Mesenchymal stem cell (in vitro differentiated cells and primary cell): ENCODE results near the gene MAB21L2.

ENCODE experiments used
- DNase-seq: peaks from one replicate; pipeline ENCODE4 v3.0.0-alpha.2; 2013
- H2AFZ ChIP-seq: one replicate; pipeline ENCODE4 v1.6.1; 2013; ENCODE audit warnings: low read depth, mild to moderate bottlenecking, control low read depth, inconsistent platforms, low read length, moderate library complexity
- H2AK5ac ChIP-seq: 2 replicates; pipeline ENCODE4 v1.6.1; 2013; ENCODE audit warnings: low read length, moderate library complexity, mild to moderate bottlenecking, inconsistent platforms; ENCODE audit not compliant: severe bottlenecking
- H2BK120ac ChIP-seq: one replicate; pipeline ENCODE4 v1.6.1; 2013; ENCODE audit warnings: low read depth, mild to moderate bottlenecking, inconsistent platforms, low read length, moderate library complexity
- H2BK12ac ChIP-seq, 2 experiments: one replicate each; pipeline ENCODE4 v1.6.1; 2013; ENCODE audit warnings: inconsistent platforms in 2 of 2, low read length in 2 of 2, mild to moderate bottlenecking in 2 of 2, moderate library complexity in 2 of 2, control low read depth in 1 of 2
- H2BK15ac ChIP-seq: one replicate; pipeline ENCODE4 v1.6.1; 2013; ENCODE audit warnings: mild to moderate bottlenecking, low read depth, inconsistent platforms; ENCODE audit not compliant: poor library complexity, severe bottlenecking
- H2BK5ac ChIP-seq: 2 replicates; pipeline ENCODE4 v1.6.1; 2013; ENCODE audit warnings: low read depth, mild to moderate bottlenecking, low read length, control low read depth, inconsistent platforms; ENCODE audit not compliant: poor library complexity, severe bottlenecking
- H3K14ac ChIP-seq, 2 experiments: one replicate each; pipeline ENCODE4 v1.6.1; 2013; ENCODE audit warnings: inconsistent platforms in 2 of 2, low read length in 2 of 2, control low read depth in 1 of 2, mild to moderate bottlenecking in 1 of 2, moderate library complexity in 1 of 2
- H3K18ac ChIP-seq, 2 experiments: one replicate each; pipeline ENCODE4 v1.6.1; 2013; ENCODE audit warnings: inconsistent platforms in 2 of 2, low read length in 2 of 2, control low read depth in 1 of 2, low read depth in 1 of 2, mild to moderate bottlenecking in 1 of 2
- H3K23ac ChIP-seq, 2 experiments: one replicate each; pipeline ENCODE4 v1.6.1; 2013; ENCODE audit warnings: inconsistent platforms in 2 of 2, low read length in 2 of 2, mild to moderate bottlenecking in 2 of 2, moderate library complexity in 2 of 2, control low read depth in 1 of 2
- H3K27ac ChIP-seq: 2 replicates; pipeline ENCODE4 v1.5.1; 2013; ENCODE audit warnings: mild to moderate bottlenecking, moderate library complexity, low read length, control low read depth, inconsistent platforms; ENCODE audit not compliant: poor library complexity, severe bottlenecking
- H3K27me3 ChIP-seq, 2 experiments: 2 replicates each; pipeline versions ENCODE4 v1.6.1 to v1.7.0; 2013; ENCODE audit warnings: low read length in 2 of 2, mild to moderate bottlenecking in 2 of 2, moderate library complexity in 2 of 2, control low read depth in 1 of 2, inconsistent platforms in 1 of 2; ENCODE audit not compliant: control insufficient read depth in 1 of 2, insufficient read depth in 1 of 2
- H3K36me3 ChIP-seq, 2 experiments: 2 replicates each; pipeline versions ENCODE4 v1.6.1 to v1.7.0; 2013; ENCODE audit warnings: low read length in 2 of 2, control low read depth in 1 of 2, inconsistent platforms in 1 of 2, low read depth in 1 of 2, mild to moderate bottlenecking in 1 of 2; ENCODE audit not compliant: insufficient read depth in 2 of 2, control insufficient read depth in 1 of 2
- H3K4ac ChIP-seq, 2 experiments: one replicate each; pipeline ENCODE4 v1.6.1; 2013; ENCODE audit warnings: inconsistent platforms in 2 of 2, low read length in 2 of 2, mild to moderate bottlenecking in 2 of 2, moderate library complexity in 2 of 2, control low read depth in 1 of 2, low read depth in 1 of 2
- H3K4me1 ChIP-seq: 2 replicates; pipeline ENCODE4 v1.6.1; 2013; ENCODE audit warnings: low read depth, low read length, control low read depth; ENCODE audit not compliant: control insufficient read depth, insufficient read depth
- H3K4me2 ChIP-seq: 2 replicates; pipeline ENCODE4 v1.6.1; 2013; ENCODE audit warnings: low read length, mild to moderate bottlenecking, inconsistent platforms; ENCODE audit not compliant: poor library complexity, severe bottlenecking
- H3K4me3 ChIP-seq, 2 experiments: 2 replicates each; pipeline versions ENCODE4 v1.5.1 to v1.7.0; 2013; ENCODE audit warnings: low read length in 2 of 2, mild to moderate bottlenecking in 2 of 2, control low read depth in 1 of 2, low read depth in 1 of 2; ENCODE audit not compliant: insufficient read depth in 1 of 2
- H3K79me1 ChIP-seq: replicated peaks from 2 replicates; pipeline ENCODE4 v1.6.1; 2013; ENCODE audit warnings: mild to moderate bottlenecking, control low read depth, low read length, inconsistent platforms; ENCODE audit not compliant: poor library complexity, severe bottlenecking
- H3K9ac ChIP-seq: 2 replicates; pipeline ENCODE4 v1.7.0; 2013; ENCODE audit warnings: mild to moderate bottlenecking, low read length, moderate library complexity
- H3K9me3 ChIP-seq: 2 replicates; pipeline ENCODE4 v1.7.0; 2013; ENCODE audit warnings: mild to moderate bottlenecking, low read length; ENCODE audit not compliant: control insufficient read depth
- H4K8ac ChIP-seq: one replicate; pipeline ENCODE4 v1.6.1; 2013; ENCODE audit warnings: inconsistent platforms, mild to moderate bottlenecking, low read length, moderate library complexity
- H4K91ac ChIP-seq: one replicate; pipeline ENCODE4 v1.6.1; 2013; ENCODE audit warnings: mild to moderate bottlenecking, low read length, inconsistent platforms
- WGBS: methylation state at CpG from one replicate; pipeline ENCODE4 v1.1.7; 2013; ENCODE audit warnings: mixed read lengths; 5-methylcytosine and 5-hydroxymethylcytosine counted together

MAB21L2 gene

DNA sequence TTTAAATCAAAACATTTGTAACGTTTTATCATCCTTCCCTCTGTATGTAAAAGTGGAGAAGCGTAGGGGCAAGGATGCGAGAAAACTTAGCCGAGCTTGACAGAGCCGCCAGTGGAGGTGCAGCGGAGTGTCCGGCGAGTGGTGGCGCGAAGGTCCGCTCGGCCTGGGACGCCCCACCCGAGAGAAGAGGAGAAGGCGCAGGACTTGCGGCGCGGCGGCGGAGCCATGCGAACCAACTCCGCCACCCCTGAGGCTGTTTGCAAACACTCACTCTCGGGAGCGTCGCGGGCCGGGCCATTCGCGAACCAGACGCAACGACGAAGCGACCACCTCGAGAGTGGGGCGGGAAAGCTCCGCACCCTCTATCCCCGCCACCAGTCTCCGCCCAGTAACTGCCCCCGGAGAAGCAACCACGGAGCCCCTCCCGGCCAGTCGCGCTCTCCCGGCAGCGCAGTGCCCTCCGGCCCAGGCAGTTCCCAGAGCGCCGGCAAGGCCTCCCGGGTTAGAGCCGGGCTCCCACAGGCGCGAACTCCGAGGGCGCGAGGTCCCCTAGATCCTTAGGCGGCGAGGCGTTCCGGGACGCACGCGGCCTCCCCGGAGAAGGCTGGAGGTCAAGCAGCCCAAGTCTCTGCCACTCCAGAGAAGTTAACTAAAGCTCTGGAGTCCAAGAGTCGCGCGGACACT, 2.3 kb upstream of the MAB21L2 start:
- H2BK15ac ChIP-seq, result peak overlapping the region; percentile 8
- DNase-seq, result peak; percentile 71
- H3K27me3 ChIP-seq, result no peaks in the 10 kb centered on the region
- no peak overlapping the region for H2AK5ac ChIP-seq
- peak overlapping the region; percentile 49 for H2BK5ac ChIP-seq
- peak overlapping the region; percentile 82 for H4K91ac ChIP-seq
- peaks cover 0 to 4% of the 10 kb centered on the region in 2 experiments for H3K36me3 ChIP-seq
- under 1% methylated on average over 58 of the region's 66 CpGs for WGBS
- H3K14ac ChIP-seq, result peak overlapping the region in 1 of 2 experiments; percentile 83
- H2BK120ac ChIP-seq, result no peak overlapping the region
- H3K9me3 ChIP-seq, result peaks cover 19% of the 10 kb centered on the region
- peak overlapping the region; percentile 91 for H2AFZ ChIP-seq
- H3K4me3 ChIP-seq, result peak overlapping the region; percentile 69 to 70
- H3K9ac ChIP-seq, result peak overlapping the region; percentile 23
- peak overlapping the region; percentile 64 for H3K27ac ChIP-seq
- H3K18ac ChIP-seq, result peak overlapping the region; percentile 65 to 93
- H3K4me2 ChIP-seq, result peak overlapping the region; percentile 83
- peak overlapping the region in 1 of 2 experiments; percentile 89 for H3K4ac ChIP-seq
- H3K23ac ChIP-seq, result peak overlapping the region in 1 of 2 experiments; percentile 24
- peak overlapping the region; percentile 33 for H4K8ac ChIP-seq
- peak overlapping the region in 1 of 2 experiments; percentile 79 for H2BK12ac ChIP-seq
- H3K4me1 ChIP-seq, result peaks cover 14% of the 10 kb centered on the region
- peaks cover 2% of the 10 kb centered on the region for H3K79me1 ChIP-seq

DNA sequence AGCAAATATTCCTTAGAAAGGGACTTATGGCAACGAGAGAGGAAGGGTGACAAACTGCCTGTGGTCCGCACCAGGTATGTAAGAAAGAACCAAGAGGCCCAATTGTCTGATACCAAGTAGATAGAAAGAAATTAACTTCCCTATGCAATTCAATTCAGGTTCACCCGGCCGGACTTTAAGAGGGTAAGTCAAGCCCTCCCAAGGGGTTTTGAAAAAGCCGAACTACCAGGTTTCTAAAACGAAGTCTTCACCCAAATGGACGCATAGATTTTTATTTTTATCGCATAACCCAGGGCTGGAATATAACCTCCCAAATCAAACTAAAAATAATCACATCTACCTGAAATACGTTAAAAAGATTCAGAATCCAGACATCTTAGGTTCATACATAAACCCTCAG, 1.6 kb upstream of the MAB21L2 start:
- H2BK120ac ChIP-seq, result no peak overlapping the region
- peak overlapping the region; percentile 23 for H3K9ac ChIP-seq
- H2AFZ ChIP-seq, result no peak overlapping the region
- H2BK15ac ChIP-seq, result no peak overlapping the region
- peaks cover 0 to 4% of the 10 kb centered on the region in 2 experiments for H3K36me3 ChIP-seq
- H3K4me2 ChIP-seq, result peak overlapping the region; percentile 83
- peaks cover 19% of the 10 kb centered on the region for H3K9me3 ChIP-seq
- H3K14ac ChIP-seq, result no peak overlapping the region
- H2BK12ac ChIP-seq, result no peak overlapping the region
- H3K4ac ChIP-seq, result no peak overlapping the region
- no peak overlapping the region for H2BK5ac ChIP-seq
- H3K4me3 ChIP-seq, result peak overlapping the region in 1 of 2 experiments; percentile 69
- H2AK5ac ChIP-seq, result no peak overlapping the region
- H3K23ac ChIP-seq, result no peak overlapping the region
- peaks cover 14% of the 10 kb centered on the region for H3K4me1 ChIP-seq
- no peaks in the 10 kb centered on the region for H3K27me3 ChIP-seq
- H4K8ac ChIP-seq, result no peak overlapping the region
- H3K27ac ChIP-seq, result no peak overlapping the region
- 44% methylated on average over 9 of the region's 9 CpGs for WGBS
- H3K18ac ChIP-seq, result no peak overlapping the region
- H3K79me1 ChIP-seq, result peaks cover 2% of the 10 kb centered on the region
- no peak for DNase-seq
- H4K91ac ChIP-seq, result no peak overlapping the region

DNA sequence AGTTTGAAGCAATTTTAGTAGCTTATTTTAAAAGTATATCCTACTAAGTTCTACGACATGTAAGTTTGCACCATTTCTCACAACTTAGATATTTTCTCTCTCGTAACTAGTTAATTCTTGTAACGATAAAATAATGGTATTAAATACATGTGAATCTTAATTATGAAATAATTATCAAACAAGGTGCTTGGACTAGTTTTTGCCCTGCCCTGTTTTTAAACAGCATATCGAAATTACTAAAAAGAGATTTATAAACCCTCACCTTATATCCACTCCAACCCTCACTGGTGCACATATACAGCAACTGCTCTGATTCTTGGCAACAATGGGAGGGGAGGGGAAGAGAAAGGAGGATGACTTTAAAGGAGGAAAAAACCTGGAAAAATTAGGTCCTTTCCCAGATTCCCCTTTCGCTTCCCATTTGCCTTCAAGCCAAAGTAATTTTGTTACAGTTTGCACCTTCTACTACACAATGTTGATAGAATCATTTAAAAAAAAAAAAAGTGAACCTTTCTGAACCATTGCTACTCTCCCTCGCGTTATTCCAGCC, 820 bp upstream of the MAB21L2 start:
- Histone ChIP-seq H2AK5ac (no peak overlapping the region), H2BK15ac (no peak overlapping the region), H3K4me3 (no peak overlapping the region), H3K4ac (no peak overlapping the region), H3K18ac (no peak overlapping the region), H3K4me2 (peak overlapping the region; percentile 92), H3K27ac (peak overlapping the region; percentile 51), H3K9ac (no peak overlapping the region), H4K91ac (no peak overlapping the region), H3K79me1 (peaks cover 2% of the 10 kb centered on the region), H3K36me3 (peaks cover 0 to 4% of the 10 kb centered on the region in 2 experiments), H2AFZ (no peak overlapping the region), H2BK5ac (no peak overlapping the region), H3K9me3 (peaks cover 19% of the 10 kb centered on the region), H2BK12ac (no peak overlapping the region), H3K23ac (no peak overlapping the region), H4K8ac (no peak overlapping the region), H3K27me3 (no peaks in the 10 kb centered on the region), H2BK120ac (no peak overlapping the region), H3K14ac (no peak overlapping the region), H3K4me1 (peaks cover 14% of the 10 kb centered on the region)
- no peak for DNase-seq
- WGBS, result no CpG with 5 or more reads among the region's 7 CpGs

DNA sequence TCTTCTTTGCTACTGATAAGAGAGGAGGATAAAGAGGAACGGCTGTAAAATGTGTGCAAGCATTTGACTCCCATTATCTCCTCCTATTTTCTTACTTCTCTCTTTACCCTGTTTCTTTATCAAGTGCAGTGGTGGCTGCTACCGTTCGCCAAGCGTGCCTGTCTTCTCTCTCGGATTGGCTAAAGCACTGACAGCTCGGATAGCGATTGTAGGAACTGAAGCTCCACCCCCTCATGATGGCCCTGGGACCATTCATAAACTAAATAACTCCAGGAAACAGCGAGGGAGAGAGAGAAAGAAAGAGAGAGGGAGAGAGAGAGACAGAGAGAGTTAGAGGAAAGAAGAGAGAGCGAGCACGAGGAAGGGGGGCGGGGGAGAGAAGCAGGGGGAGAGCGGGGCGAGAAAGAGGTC, 305 bp upstream of the MAB21L2 start:
- Histone ChIP-seq H3K27me3 (no peaks in the 10 kb centered on the region), H3K4me2 (peak overlapping the region; percentile 92), H3K14ac (no peak overlapping the region), H3K4me1 (peaks cover 14% of the 10 kb centered on the region), H2AFZ (no peak overlapping the region), H4K8ac (no peak overlapping the region), H3K9ac (no peak overlapping the region), H2BK15ac (no peak overlapping the region), H3K4me3 (peak overlapping the region in 1 of 2 experiments; percentile 53), H3K27ac (peak overlapping the region; percentile 86), H2BK5ac (no peak overlapping the region), H3K79me1 (peaks cover 2% of the 10 kb centered on the region), H3K18ac (no peak overlapping the region), H4K91ac (no peak overlapping the region), H3K9me3 (peaks cover 19% of the 10 kb centered on the region), H3K4ac (no peak overlapping the region), H3K36me3 (peaks cover 0 to 4% of the 10 kb centered on the region in 2 experiments), H2AK5ac (no peak overlapping the region), H3K23ac (no peak overlapping the region), H2BK12ac (no peak overlapping the region), H2BK120ac (no peak overlapping the region)
- 2% methylated on average over 10 of the region's 13 CpGs for WGBS
- peak; percentile 96 for DNase-seq
